Measurements from ENCODE around the gene TBC1D26. TPM values are rescaled to one million over a fixed set of nuclear protein-coding genes. Genes with fewer than 3 reads are reported as not detected.

Gene TBC1D26
- total RNA-seq, 1 experiment from 2014 or later, result not detected

Other genes with a start within 250 kb of the TBC1D26 start
- gene TVP23C, start 168.8 kb upstream of the TBC1D26 start, total RNA-seq (2014; rRNA removed), result 23.7 and 24.0 TPM in 2 replicates
- 7.0 and 7.2 TPM in 2 replicates for gene FBXW10B, start 112.6 kb upstream of the TBC1D26 start, total RNA-seq (2014; rRNA removed)
- gene TRIM16, start 48.0 kb upstream of the TBC1D26 start, total RNA-seq (2014; rRNA removed), result 76.2 and 76.6 TPM in 2 replicates
- 49.6 and 94.1 TPM in 2 replicates for gene ZNF286A, start 32.5 kb upstream of the TBC1D26 start, total RNA-seq (2014; rRNA removed)
- 118 and 130 TPM in 2 replicates for gene ADORA2B, start 212.8 kb downstream of the TBC1D26 start, total RNA-seq (2014; rRNA removed)